Activated T-helper 2 cell treated with anti-CD3 and anti-CD28 coated beads, Interferon-gamma antibody, Interleukin-2, Interleukin-4, amounts not matched to agents 10 μg/mL and 5 μg/mL and 100 μg/mL, durations not matched to agents 14 hours and 24 hours and 36 hours (primary cell): ENCODE results near the gene GNG2. TPM values are rescaled to one million over a fixed set of nuclear protein-coding genes. Genes with fewer than 3 reads are reported as not detected.
A peak's percentile ranks its signal among the peaks of the same experiment; 100 is the strongest.

Experiments
- DNase-seq: peaks from one replicate; pipeline ENCODE4 v3.0.0; 2021; ENCODE audit warnings: low spot score
- H3K27ac Mint-ChIP-seq: one replicate; pipeline ENCODE4 v1.8.0; 2021; ENCODE audit warnings: mixed read lengths
- H3K27me3 Mint-ChIP-seq: one replicate; pipeline ENCODE4 v1.8.0; 2021; ENCODE audit warnings: low read depth, mixed read lengths
- H3K36me3 Mint-ChIP-seq: one replicate; pipeline ENCODE4 v1.8.0; 2021; ENCODE audit warnings: low read depth, mixed read lengths
- H3K4me1 Mint-ChIP-seq: one replicate; pipeline ENCODE4 v1.8.0; 2021; ENCODE audit warnings: low read depth, mixed read lengths
- H3K4me3 Mint-ChIP-seq: one replicate; pipeline ENCODE4 v1.8.0; 2021; ENCODE audit warnings: low read depth, mild to moderate bottlenecking, moderate library complexity, mixed read lengths
- H3K9me3 Mint-ChIP-seq: one replicate; pipeline ENCODE4 v1.8.0; 2021; ENCODE audit warnings: mixed read lengths
- intact Hi-C: fragments of 100-400 bp; cut with micrococcal nuclease; formaldehyde crosslinking; loops from one replicate; pipeline ENCODE4 v1.15.1; 2023
- total RNA-seq: library from RNA; stranded (reverse); gene quantifications from 2 replicates; pipeline ENCODE4 v1.2.3, GENCODE V29; 2022

GNG2 gene
- total RNA-seq, 1 donor from 2014 or later = 120 TPM

DNA sequence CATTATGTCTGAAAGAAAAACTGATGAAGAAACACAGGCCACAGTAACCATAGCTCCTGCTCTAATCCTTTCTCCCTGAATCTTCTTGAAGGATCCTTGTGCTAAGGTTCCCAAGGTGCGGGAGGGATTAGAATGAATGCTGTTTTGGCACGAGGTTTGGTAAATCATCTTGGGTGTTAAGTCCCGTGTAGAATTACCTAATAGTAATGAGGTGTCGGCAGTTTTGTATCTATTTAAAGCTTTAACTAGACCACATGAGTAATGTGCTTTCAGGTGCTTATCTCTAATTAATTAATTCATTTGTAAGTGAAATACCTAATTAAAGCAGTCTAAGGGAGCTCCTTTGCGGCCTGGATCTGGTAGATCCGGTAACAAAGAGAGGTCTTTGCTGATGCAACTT, 53.9 kb downstream of the GNG2 start:
- Mint-ChIP-seq H3K4me1 (peaks cover 35% of the 10 kb centered on the region), H3K9me3 (peaks cover 2% of the 10 kb centered on the region), H3K4me3 (no peak overlapping the region), H3K36me3 (peaks cover 57% of the 10 kb centered on the region), H3K27me3 (no peaks in the 10 kb centered on the region), H3K27ac (no peak overlapping the region)
- intact Hi-C loops = no loop called here
- no peak for DNase-seq

DNA sequence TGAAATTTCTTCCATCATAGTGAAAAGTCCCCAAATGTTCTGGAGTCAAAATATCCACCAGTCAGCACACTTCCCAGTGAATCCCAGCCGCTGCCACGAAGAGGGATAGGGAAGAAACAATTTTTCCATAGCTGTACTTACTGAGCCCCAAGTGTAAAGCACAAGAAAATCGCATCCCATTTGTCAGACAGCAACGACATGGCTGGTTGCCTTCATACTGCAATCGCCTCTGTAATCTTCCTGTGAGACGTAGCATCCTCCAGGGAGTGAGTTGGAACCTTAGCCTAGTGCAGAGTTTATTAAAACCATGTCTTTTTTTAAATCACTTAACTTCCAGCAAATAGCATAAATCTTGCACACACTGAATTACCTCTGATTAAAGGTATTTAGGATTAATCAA, 56.8 kb downstream of the GNG2 start:
- Mint-ChIP-seq H3K4me1 (peaks cover 31% of the 10 kb centered on the region), H3K36me3 (peaks cover 53% of the 10 kb centered on the region), H3K27ac (no peak overlapping the region), H3K4me3 (no peak overlapping the region), H3K9me3 (no peaks in the 10 kb centered on the region), H3K27me3 (no peaks in the 10 kb centered on the region)
- intact Hi-C loops = no loop called here
- DNase-seq = no peak

DNA sequence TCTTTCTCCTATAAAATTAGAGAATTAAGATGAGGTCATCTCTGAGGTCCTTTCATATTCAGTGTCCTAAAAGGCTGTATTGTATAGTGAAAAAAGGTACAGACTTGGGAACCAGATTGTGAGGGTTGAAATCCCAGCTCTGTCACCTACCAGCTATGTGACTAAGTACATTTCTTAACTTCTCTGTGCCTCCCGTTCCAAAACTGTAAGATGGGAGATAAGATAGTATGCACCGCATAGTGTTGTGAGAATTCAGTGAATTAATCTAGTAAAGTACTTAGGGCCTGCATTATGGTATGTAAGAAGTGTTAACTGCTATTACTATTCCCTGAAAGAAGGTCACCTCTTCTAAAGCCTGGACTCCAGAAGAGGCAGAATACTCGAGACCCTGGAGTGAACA, 60.6 kb downstream of the GNG2 start:
- Mint-ChIP-seq H3K27me3 (no peaks in the 10 kb centered on the region), H3K36me3 (peaks cover 36% of the 10 kb centered on the region), H3K27ac (no peak overlapping the region), H3K4me3 (no peak overlapping the region), H3K9me3 (no peaks in the 10 kb centered on the region), H3K4me1 (peaks cover 22% of the 10 kb centered on the region)
- intact Hi-C loops = no loop called here
- DNase-seq = no peak

DNA sequence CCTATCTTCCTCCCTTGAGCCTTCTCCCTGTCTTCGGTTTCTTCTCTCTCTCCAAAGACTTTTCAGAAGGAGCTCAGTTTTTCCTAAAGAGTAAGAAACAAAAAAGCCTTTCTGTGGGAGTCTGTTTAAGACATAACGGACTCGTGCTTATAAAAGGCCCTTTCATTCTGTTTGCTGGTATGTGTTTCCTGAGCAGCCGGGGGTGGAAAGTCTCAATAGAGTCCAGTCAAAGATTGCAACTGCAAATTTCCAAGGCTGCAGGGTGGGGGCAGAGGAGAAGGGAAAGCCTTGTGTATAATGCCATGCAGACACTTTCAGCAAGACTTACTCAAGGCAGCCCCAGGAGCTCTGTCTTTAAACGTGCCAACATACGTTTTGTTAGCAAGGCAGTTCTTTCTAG, 62.2 kb downstream of the GNG2 start:
- peaks cover 33% of the 10 kb centered on the region for H3K36me3 Mint-ChIP-seq
- intact Hi-C loops = no loop called here
- H3K4me3 Mint-ChIP-seq = no peak overlapping the region

DNA sequence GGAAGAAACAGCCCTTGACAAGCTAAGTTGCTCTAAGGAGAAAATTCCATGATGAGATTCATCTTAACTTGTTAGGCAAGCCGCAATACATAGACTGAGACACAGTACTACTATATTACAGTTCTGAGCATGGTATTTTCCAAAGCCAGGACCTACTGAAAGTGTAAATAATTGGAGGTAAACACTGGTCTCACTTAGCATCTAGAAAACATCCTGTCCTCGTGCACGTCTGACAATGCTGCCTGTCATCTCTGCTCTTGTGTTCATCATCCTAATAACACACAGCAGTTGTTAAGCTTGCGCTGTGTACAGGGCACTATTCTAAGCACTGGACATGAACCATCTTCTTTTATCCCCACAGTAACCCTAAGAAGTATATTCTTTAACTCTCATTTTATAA, 64.2 kb downstream of the GNG2 start:
- H3K36me3 Mint-ChIP-seq = peaks cover 34% of the 10 kb centered on the region
- no peak overlapping the region for H3K4me3 Mint-ChIP-seq
- intact Hi-C loops = no loop called here

More for the DNA sequence above, 62.2 kb downstream of the GNG2 start:
- no peaks in the 10 kb centered on the region for H3K9me3 Mint-ChIP-seq
- H3K4me1 Mint-ChIP-seq = peaks cover 15% of the 10 kb centered on the region
- no peak overlapping the region for H3K27ac Mint-ChIP-seq
- no peaks in the 10 kb centered on the region for H3K27me3 Mint-ChIP-seq
- no peak for DNase-seq

DNA sequence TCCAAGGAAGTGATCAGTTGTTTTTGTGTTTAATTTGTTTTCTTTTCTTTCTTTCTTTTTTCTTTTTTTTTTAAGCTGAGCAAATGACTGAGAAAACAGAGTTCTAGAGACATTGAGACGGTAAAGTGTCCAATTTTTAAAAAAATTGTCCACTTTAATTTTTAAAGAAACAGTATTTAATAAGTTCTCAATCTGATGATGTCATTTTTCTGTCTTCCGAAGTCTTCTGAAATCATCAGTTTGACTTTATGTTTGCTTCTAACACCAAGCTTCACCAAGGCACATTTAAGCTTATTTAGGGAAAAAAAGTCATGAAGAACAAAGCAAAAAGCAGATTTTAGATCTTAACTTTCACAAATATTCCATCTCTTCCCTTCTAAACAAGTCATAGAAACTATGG, 65.6 kb downstream of the GNG2 start:
- H3K27me3 Mint-ChIP-seq = no peaks in the 10 kb centered on the region
- DNase-seq = no peak
- intact Hi-C loops = no loop called here
- peaks cover 26% of the 10 kb centered on the region for H3K4me1 Mint-ChIP-seq
- H3K4me3 Mint-ChIP-seq = no peak overlapping the region
- no peak overlapping the region for H3K27ac Mint-ChIP-seq
- no peaks in the 10 kb centered on the region for H3K9me3 Mint-ChIP-seq
- H3K36me3 Mint-ChIP-seq = peaks cover 36% of the 10 kb centered on the region

More for the DNA sequence above, 64.2 kb downstream of the GNG2 start:
- DNase-seq = no peak
- Mint-ChIP-seq H3K27me3 (no peaks in the 10 kb centered on the region), H3K27ac (no peak overlapping the region), H3K4me1 (peaks cover 17% of the 10 kb centered on the region), H3K9me3 (no peaks in the 10 kb centered on the region)

DNA sequence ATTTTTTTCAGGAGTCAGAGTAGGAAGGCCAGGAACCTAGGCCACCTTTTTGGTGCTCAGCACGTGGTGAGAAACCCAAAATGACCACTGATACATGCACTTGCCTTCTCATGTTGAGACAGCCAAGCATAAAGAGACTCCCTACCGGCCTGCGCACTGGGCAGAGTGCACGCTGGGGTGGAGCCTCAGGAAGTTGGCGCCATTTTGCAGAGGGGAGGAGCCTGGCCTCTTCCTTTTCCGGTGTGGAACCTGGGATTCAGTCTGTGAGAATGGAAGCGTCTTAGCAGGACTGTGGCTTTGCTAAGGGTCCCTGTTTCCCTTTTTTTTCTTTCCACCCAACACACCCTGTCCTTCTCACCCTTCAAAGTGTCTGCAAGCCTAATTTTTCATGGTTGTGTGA, 66.0 kb downstream of the GNG2 start:
- peaks cover 38% of the 10 kb centered on the region for H3K36me3 Mint-ChIP-seq
- H3K4me3 Mint-ChIP-seq = no peak overlapping the region
- intact Hi-C loops = no loop called here
- H3K27me3 Mint-ChIP-seq = no peaks in the 10 kb centered on the region
- peaks cover 30% of the 10 kb centered on the region for H3K4me1 Mint-ChIP-seq
- no peak overlapping the region for H3K27ac Mint-ChIP-seq
- no peaks in the 10 kb centered on the region for H3K9me3 Mint-ChIP-seq
- no peak for DNase-seq

DNA sequence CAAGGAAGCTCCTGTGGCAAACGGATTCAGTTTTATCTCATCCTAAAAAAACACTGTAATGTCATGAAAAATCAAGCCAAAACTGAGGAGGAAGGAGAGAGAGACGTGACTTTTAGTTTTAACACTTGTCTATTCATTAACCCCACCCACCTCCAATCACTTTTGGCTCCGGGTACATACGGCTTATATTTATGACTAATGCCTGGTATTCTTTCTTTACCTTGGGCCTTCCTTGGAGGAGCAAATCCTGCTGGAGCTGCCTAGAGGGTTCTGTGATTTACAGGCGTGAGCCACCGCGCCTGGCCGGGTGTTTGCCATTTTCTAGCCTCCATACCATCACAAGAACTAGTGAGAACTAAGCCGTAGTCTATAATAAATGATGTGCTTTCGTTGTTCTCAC, 68.2 kb downstream of the GNG2 start:
- H3K4me3 Mint-ChIP-seq = no peak overlapping the region
- H3K27me3 Mint-ChIP-seq = no peaks in the 10 kb centered on the region
- H3K9me3 Mint-ChIP-seq = no peaks in the 10 kb centered on the region
- intact Hi-C loops = no loop called here
- peaks cover 27% of the 10 kb centered on the region for H3K4me1 Mint-ChIP-seq
- peaks cover 44% of the 10 kb centered on the region for H3K36me3 Mint-ChIP-seq
- DNase-seq = no peak
- no peak overlapping the region for H3K27ac Mint-ChIP-seq

DNA sequence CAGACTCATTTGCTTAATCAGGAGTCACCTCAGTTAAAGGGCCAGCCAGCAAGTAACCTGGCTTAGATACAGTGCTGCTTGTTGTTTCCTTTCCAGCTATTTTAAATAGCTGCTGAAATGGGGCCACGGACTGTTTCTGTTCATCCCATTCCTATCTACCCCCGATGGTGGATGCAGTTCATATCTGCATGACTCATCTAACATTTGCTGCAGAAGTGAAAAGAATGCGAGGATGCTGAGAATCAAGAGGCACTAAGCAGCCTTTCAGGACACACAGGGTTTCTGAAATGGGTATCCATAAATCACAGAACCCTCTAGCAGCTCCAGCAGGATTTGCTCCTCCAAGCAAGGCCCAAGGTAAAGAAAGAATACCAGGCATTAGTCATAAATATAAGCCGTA, 68.8 kb downstream of the GNG2 start:
- H3K4me1 Mint-ChIP-seq = peaks cover 29% of the 10 kb centered on the region
- intact Hi-C loops = no loop called here
- H3K36me3 Mint-ChIP-seq = peaks cover 47% of the 10 kb centered on the region
- DNase-seq = no peak
- no peak overlapping the region for H3K27ac Mint-ChIP-seq
- no peak overlapping the region for H3K4me3 Mint-ChIP-seq
- no peaks in the 10 kb centered on the region for H3K9me3 Mint-ChIP-seq
- H3K27me3 Mint-ChIP-seq = no peaks in the 10 kb centered on the region

DNA sequence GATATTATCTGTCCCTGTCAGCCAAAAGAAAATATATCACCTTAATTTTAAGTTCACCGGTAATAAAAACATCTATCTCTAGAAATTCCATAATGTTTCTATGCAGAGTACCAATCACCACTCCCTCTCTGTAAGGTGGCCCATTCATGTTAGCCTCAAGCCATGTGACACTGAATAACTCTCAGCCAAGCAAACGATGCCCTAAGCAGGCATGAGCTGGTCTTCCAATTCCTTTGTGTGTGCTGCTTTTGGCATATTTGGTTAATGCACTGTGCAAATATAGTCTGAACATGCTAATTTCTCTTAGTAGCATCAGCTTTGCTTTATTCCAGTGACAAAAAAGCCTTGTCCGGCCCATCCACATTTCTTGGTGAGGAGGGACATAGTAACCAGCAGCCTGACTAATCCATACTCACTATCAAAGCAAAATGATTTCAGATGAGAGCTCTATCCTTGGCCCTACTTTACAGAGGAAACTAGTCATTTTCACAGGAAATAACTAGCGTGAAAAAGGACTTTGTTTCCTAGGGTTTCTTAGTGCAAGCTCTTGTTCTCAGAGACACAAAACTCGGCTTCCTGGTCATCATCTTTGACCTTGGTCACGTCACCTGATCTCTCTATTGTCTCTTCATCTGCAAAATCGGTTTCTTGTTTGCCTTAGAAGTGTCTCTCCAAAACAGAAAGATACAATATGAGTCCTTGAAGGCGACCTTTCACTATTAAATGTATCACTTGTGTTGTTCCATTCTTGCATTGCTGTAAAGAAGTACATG, 69.7 kb downstream of the GNG2 start:
- intact Hi-C loops = loop anchor here (2.0 kb wide), 1 partner anchor 25 kb away; no protein-coding TSS in a partner anchor
- no peak overlapping the region for H3K4me3 Mint-ChIP-seq

DNA sequence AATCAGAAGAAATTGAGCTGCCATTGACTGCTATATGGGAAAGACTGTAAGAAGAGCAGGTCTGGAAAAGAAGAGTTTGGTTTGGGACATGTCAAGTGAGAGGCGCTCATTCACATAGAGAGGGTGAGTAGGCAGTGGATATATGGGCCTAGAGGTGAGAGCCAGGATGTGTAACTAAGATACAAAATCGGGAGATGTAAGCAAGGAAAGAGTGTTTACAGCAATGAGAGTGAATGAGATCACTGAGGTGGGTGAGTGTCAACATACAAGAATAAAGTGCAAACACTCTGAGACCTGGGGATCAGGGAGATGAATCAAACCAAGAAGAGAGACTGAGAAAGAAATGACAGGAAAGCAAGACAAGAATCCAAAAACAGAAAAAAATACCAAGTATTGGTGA, 70.9 kb downstream of the GNG2 start:
- no peak overlapping the region for H3K4me3 Mint-ChIP-seq
- H3K27me3 Mint-ChIP-seq = no peaks in the 10 kb centered on the region
- peaks cover 42% of the 10 kb centered on the region for H3K36me3 Mint-ChIP-seq
- no peaks in the 10 kb centered on the region for H3K9me3 Mint-ChIP-seq
- peak overlapping the region; percentile 64 for H3K27ac Mint-ChIP-seq
- intact Hi-C loops = loop anchor here (1.0 to 2.0 kb wide), 2 partner anchors 27 to 84 kb away; no protein-coding TSS in a partner anchor
- peaks cover 32% of the 10 kb centered on the region for H3K4me1 Mint-ChIP-seq
- no peak for DNase-seq

More for the DNA sequence above, 69.7 kb downstream of the GNG2 start:
- Mint-ChIP-seq H3K4me1 (peaks cover 32% of the 10 kb centered on the region), H3K36me3 (peaks cover 45% of the 10 kb centered on the region), H3K27me3 (no peaks in the 10 kb centered on the region), H3K27ac (peak overlapping the region; percentile 83), H3K9me3 (no peaks in the 10 kb centered on the region)
- no peak for DNase-seq

DNA sequence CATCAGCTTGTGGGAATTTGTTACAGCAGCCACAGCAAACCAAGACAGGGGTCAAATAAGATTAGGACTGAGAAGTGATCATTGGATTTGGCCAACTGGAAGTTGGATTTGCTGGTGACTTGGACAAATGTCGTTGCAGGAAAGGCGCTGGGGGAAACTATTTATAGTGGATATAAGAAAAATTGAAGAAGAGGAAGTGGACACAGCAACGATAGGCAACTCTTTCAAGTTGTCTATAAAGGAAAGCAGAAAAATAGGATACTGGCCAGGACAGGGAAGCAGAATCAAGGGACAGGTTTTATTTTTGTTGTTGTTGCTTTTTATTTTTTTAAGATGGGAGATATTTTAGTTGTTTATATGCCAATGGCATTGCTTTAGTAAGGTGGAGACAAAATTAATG, 72.8 kb downstream of the GNG2 start:
- H3K36me3 Mint-ChIP-seq = peaks cover 39% of the 10 kb centered on the region
- peak overlapping the region; percentile 20 for H3K27ac Mint-ChIP-seq
- intact Hi-C loops = no loop called here
- DNase-seq = no peak
- no peak overlapping the region for H3K4me3 Mint-ChIP-seq
- H3K4me1 Mint-ChIP-seq = peaks cover 34% of the 10 kb centered on the region
- H3K9me3 Mint-ChIP-seq = no peaks in the 10 kb centered on the region
- no peaks in the 10 kb centered on the region for H3K27me3 Mint-ChIP-seq

DNA sequence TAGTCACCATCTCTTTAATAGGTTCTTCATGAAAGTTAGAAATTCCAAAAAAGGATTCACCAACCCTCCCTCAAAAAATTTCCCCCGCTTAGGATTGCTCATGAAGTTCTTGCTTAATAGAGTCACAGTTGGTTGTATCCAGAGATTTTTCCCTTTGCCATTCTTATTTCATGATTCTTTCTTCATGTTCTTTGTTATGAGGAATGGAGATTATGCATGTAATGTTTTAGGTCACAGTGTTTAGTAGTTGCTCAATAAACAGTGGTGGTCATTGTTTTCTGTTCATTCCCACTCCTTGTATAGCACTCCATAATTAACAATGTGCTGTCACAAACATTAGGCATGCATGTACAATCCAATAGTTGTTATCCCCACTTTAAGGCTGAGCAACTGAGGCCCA, 77.7 kb downstream of the GNG2 start:
- H3K27ac Mint-ChIP-seq = no peak overlapping the region
- H3K9me3 Mint-ChIP-seq = no peaks in the 10 kb centered on the region
- no peaks in the 10 kb centered on the region for H3K27me3 Mint-ChIP-seq
- H3K4me3 Mint-ChIP-seq = no peak overlapping the region
- peaks cover 24% of the 10 kb centered on the region for H3K4me1 Mint-ChIP-seq
- intact Hi-C loops = no loop called here
- DNase-seq = no peak
- H3K36me3 Mint-ChIP-seq = peaks cover 48% of the 10 kb centered on the region
